ENCODE measurements around the gene ACOD1. TPM values are rescaled to one million over a fixed set of nuclear protein-coding genes. Genes with fewer than 3 reads are reported as not detected.
A peak's percentile ranks its signal among the peaks of the same experiment; 100 is the strongest.
"Not testable (repeated sequence)": the region's sequence is repeated elsewhere in the genome, so short reads cannot be mapped to it uniquely, and the experiment has no call there.

Gene ACOD1
- total RNA-seq, 1 experiment from 2014 or later = not detected

DNA sequence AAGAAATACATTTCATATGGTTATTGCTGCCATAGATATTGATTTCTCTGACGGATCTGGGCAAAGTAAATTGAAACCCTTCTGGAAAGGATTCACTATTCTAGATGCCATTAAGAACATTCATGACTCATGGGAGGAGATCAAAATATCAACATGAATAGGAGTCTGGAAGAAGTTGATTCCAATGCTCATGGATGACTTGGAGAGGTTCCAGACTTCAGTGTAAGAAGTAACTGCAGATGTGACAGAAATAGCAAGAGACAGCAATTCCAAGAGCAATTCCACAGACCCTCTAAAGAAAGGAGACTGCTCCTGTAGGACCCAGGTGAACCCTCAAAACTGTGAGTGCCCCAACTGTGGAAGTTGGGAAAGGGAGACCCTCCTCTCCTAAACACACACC, 31.2 kb upstream of the ACOD1 start:
- Histone ChIP-seq H3K36me3 (ENCODE audit: low read depth, low read length) (no peaks in the 10 kb centered on the region), H4K20me1 (ENCODE audit: low read length) (no peaks in the 10 kb centered on the region), H3K27me3 (ENCODE audit: low read length) (no peaks in the 10 kb centered on the region), H3K9me3 (ENCODE audit: low read length) (no peaks in the 10 kb centered on the region), H3K4me3 (ENCODE audit: low read length) (no peak overlapping the region), H3F3A (ENCODE audit: low read length, unreplicated experiment) (no peaks in the 10 kb centered on the region), H3K27ac (ENCODE audit: low read length) (no peak overlapping the region), H3K79me2 (ENCODE audit: low read length) (no peaks in the 10 kb centered on the region), H3K9me2 (replicated peaks; ENCODE audit: low read length) (no peaks in the 10 kb centered on the region), H2AFZ (ENCODE audit: low read length) (no peak overlapping the region), H3K4me2 (ENCODE audit: low read length) (no peak overlapping the region), H3K4me1 (ENCODE audit: insufficient read depth, low read length) (no peaks in the 10 kb centered on the region), H3K9ac (ENCODE audit: low read length) (no peak overlapping the region)
- ChIA-PET POLR2A (ENCODE audit: unreplicated experiment) (no interaction called here), CTCF (no interaction called here)
- DNase-seq (no peak), ATAC-seq (no peak)
- intact Hi-C loops (cut with micrococcal nuclease) = no loop called here
- BruUV-seq (replicated peaks) = no TSS peak
- no peak for TF ChIP-seq EZH2phosphoT487 (IDR thresholded peaks at IDR 0.05; ENCODE audit: borderline replicate concordance, low read length)
- no peak for TF ChIP-seq EZH2 (IDR thresholded peaks at IDR 0.05; ENCODE audit: low read length, unreplicated experiment)
- TF ChIP-seq, protein P1, sequence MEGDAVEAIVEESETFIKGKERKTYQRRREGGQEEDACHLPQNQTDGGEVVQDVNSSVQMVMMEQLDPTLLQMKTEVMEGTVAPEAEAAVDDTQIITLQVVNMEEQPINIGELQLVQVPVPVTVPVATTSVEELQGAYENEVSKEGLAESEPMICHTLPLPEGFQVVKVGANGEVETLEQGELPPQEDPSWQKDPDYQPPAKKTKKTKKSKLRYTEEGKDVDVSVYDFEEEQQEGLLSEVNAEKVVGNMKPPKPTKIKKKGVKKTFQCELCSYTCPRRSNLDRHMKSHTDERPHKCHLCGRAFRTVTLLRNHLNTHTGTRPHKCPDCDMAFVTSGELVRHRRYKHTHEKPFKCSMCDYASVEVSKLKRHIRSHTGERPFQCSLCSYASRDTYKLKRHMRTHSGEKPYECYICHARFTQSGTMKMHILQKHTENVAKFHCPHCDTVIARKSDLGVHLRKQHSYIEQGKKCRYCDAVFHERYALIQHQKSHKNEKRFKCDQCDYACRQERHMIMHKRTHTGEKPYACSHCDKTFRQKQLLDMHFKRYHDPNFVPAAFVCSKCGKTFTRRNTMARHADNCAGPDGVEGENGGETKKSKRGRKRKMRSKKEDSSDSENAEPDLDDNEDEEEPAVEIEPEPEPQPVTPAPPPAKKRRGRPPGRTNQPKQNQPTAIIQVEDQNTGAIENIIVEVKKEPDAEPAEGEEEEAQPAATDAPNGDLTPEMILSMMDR (conservative IDR thresholded peaks at IDR 0.05; ENCODE audit: low read depth, low read length) = no peak

DNA sequence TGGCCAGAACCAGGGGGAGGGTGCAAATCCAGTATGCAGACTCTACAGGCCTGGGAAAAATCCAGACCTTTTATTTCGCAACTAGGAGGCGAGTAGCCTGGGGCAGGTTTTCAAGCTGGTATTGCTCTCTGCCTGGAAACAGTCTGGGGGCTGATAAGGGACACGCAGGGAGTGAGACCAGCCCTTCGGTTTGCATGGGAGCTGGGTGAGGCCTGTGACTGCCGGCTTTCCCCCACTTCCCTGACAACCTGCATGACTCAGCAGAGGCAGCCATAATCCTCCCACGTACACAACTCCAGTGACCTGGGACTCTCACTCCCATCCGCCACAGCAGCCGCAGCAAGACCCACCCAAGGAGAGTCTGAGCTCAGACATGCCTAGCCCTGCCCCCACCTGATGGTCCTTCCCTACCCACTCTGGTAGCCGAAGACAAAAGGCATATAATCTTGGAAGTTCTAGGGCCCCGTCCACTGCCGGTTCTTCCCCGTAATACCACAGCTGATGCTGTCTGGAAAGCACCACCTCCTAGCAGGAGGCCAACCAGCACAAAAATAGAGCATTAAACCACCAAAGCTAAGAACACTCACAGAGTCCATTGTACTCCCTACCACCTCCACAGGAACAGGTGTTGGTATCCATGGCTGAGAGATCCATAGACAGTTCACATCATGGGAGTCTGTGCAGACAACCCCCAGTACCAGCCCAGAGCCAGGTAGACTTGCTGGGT, 30.4 kb upstream of the ACOD1 start:
- H3K4me2 ChIP-seq (ENCODE audit: low read length); intact Hi-C loops (cut with micrococcal nuclease); H3K27ac ChIP-seq (ENCODE audit: low read length); BruUV-seq (replicated peaks); ATAC-seq; H3F3A ChIP-seq (ENCODE audit: low read length, unreplicated experiment); CTCF ChIA-PET; H3K27me3 ChIP-seq (ENCODE audit: low read length); H3K4me1 ChIP-seq (ENCODE audit: insufficient read depth, low read length); H3K9ac ChIP-seq (ENCODE audit: low read length); H3K36me3 ChIP-seq (ENCODE audit: low read depth, low read length); DNase-seq; H3K9me2 ChIP-seq (replicated peaks; ENCODE audit: low read length); H4K20me1 ChIP-seq (ENCODE audit: low read length); H3K4me3 ChIP-seq (ENCODE audit: low read length); H2AFZ ChIP-seq (ENCODE audit: low read length); H3K79me2 ChIP-seq (ENCODE audit: low read length); POLR2A ChIA-PET (ENCODE audit: unreplicated experiment); H3K9me3 ChIP-seq (ENCODE audit: low read length): not testable (repeated sequence)

DNA sequence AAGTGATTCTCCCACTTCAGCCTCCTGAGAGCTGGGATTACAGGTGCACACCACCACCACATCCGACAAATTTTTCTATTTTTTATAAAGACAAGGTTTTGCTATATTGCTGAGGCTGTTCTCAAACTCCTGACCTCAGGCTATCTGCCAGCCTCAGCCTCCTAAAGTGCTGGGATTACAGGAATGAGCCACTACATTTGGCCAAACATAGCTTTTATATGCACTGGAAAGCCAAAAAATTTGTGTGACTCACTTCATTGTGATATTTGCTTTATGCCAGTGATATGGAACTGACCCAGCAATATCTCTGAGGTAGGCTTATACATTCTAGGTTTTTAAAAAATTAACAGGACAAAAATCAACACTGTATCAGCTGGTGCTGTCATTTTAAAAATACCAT, 26.8 kb upstream of the ACOD1 start:
- Histone ChIP-seq H3K9ac (ENCODE audit: low read length) (no peak overlapping the region), H3K27ac (ENCODE audit: low read length) (no peak overlapping the region), H3K36me3 (ENCODE audit: low read depth, low read length) (no peaks in the 10 kb centered on the region), H4K20me1 (ENCODE audit: low read length) (no peaks in the 10 kb centered on the region), H3K9me3 (ENCODE audit: low read length) (no peaks in the 10 kb centered on the region), H3K9me2 (replicated peaks; ENCODE audit: low read length) (no peaks in the 10 kb centered on the region), H3K79me2 (ENCODE audit: low read length) (no peaks in the 10 kb centered on the region), H3K4me1 (ENCODE audit: insufficient read depth, low read length) (no peaks in the 10 kb centered on the region), H3K4me2 (ENCODE audit: low read length) (no peak overlapping the region), H3F3A (ENCODE audit: low read length, unreplicated experiment) (no peaks in the 10 kb centered on the region), H2AFZ (ENCODE audit: low read length) (no peak overlapping the region), H3K27me3 (ENCODE audit: low read length) (no peaks in the 10 kb centered on the region), H3K4me3 (ENCODE audit: low read length) (no peak overlapping the region)
- intact Hi-C loops (cut with micrococcal nuclease) = no loop called here
- CTCF ChIA-PET = no interaction called here
- ATAC-seq (peak; percentile 94), DNase-seq (peak; percentile 73)
- POLR2A ChIA-PET (ENCODE audit: unreplicated experiment) = no interaction called here
- no peak for TF ChIP-seq EZH2 (IDR thresholded peaks at IDR 0.05; ENCODE audit: low read length, unreplicated experiment)
- BruUV-seq (replicated peaks) = no TSS peak

DNA sequence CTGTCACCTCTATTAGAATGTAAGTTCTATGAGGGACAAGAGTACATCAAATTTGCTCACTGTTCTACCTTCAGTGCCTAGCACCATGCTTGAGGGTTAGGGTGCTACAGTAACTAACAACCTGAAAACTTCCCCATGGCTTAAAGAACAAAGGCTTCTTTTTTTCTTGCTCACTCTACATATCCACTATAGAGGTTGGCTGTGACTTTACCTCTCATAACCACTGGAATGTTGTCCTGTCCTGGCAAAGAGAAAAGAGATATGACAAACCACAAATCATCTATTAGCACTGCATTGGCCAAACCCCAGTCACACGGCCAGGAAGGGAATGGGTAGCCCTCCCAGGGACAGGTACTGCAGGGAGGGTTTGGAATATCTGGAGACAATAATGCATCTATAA, 23.2 kb upstream of the ACOD1 start:
- Histone ChIP-seq H3K27me3 (ENCODE audit: low read length) (no peaks in the 10 kb centered on the region), H3K9ac (ENCODE audit: low read length) (no peak overlapping the region), H3F3A (ENCODE audit: low read length, unreplicated experiment) (no peaks in the 10 kb centered on the region), H2AFZ (ENCODE audit: low read length) (no peak overlapping the region), H3K9me3 (ENCODE audit: low read length) (no peaks in the 10 kb centered on the region), H3K4me2 (ENCODE audit: low read length) (no peak overlapping the region), H3K36me3 (ENCODE audit: low read depth, low read length) (no peaks in the 10 kb centered on the region), H3K79me2 (ENCODE audit: low read length) (no peaks in the 10 kb centered on the region), H3K4me1 (ENCODE audit: insufficient read depth, low read length) (no peaks in the 10 kb centered on the region), H3K9me2 (replicated peaks; ENCODE audit: low read length) (no peaks in the 10 kb centered on the region), H3K27ac (ENCODE audit: low read length) (no peak overlapping the region), H3K4me3 (ENCODE audit: low read length) (no peak overlapping the region), H4K20me1 (ENCODE audit: low read length) (no peaks in the 10 kb centered on the region)
- DNase-seq (peak; percentile 4), ATAC-seq (no peak)
- CTCF ChIA-PET = no interaction called here
- BruUV-seq (replicated peaks) = no TSS peak
- intact Hi-C loops (cut with micrococcal nuclease) = no loop called here
- POLR2A ChIA-PET (ENCODE audit: unreplicated experiment) = no interaction called here
- no peak for TF ChIP-seq EZH2 (IDR thresholded peaks at IDR 0.05; ENCODE audit: low read length, unreplicated experiment)
- TF ChIP-seq, protein P1 (conservative IDR thresholded peaks at IDR 0.05; ENCODE audit: low read depth, low read length) = no peak
- TF ChIP-seq EZH2phosphoT487 (IDR thresholded peaks at IDR 0.05; ENCODE audit: borderline replicate concordance, low read length) = no peak
